ENCODE measurements around the gene HLA-E.
"Not testable (repeated sequence)": the region's sequence is repeated elsewhere in the genome, so short reads cannot be mapped to it uniquely, and the experiment has no call there.

HLA-E gene

GRCh38 chr6:30507849-30508827 is 18.8 kb downstream of the HLA-E start:
- DNase-seq (ENCODE audit: low read depth), result no peak

- DNase-seq (ENCODE audit: low read depth), result no peak
These were observed 19.8 kb downstream of the HLA-E start for GRCh38 chr6:30508890-30509736.

DNA sequence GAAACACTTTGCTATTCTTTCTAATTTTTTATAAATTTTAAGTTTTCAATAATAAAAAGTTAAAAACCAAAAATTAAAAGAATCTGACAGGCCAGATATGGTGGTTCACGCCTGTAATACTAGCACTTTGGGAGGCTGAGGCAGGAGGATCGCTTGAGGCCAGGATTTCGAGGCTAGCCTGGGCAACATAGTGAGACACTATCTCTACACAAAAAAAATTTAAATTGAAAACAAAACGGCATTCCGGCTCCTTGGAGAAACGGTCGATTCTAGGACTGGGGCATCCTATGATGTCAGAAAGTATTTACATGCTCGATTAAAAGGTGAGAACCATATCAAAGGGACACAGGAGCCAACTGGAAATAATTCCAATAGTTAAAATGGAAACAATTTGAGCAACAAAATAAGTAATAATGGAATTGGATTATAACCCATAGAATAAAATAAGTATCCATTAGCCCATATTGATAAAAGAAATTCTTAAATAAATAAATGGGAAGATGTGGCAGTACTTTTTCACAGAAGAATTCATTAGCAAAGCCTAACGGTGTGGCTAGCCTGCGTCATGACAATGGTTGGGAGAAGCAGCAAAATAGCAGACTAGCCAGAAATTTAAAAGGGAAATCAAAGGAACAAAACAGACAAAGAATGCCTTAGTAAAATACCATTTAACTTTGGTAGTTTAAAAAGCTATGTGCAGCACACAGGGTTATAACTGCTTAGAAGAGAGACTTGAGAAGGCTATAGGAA is 21.3 kb downstream of the HLA-E start:
- DNase-seq (ENCODE audit: low read depth), result no peak

GRCh38 chr6:30511169-30511546 is 21.8 kb downstream of the HLA-E start:
- DNase-seq (ENCODE audit: low read depth), result no peak

DNA sequence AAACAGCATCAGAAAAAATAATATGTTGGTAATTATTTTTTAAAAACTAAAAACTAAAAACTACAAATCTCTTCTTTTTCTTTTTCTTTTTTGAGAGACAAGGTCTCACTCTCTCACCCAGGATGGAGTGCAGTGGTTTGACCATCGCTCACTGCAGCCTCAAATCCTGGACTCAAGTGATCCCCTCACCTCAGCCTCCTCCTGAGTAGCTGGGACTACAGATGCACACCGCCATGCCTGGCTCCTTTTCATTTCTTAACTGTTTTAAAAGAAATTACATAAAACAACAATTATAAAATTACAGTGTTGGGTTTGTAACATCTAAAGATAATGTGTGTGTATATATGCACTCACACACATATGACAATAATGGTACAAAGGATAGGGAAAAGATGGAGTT is 24.1 kb downstream of the HLA-E start:
- no peak for DNase-seq (ENCODE audit: low read depth)

- DNase-seq (ENCODE audit: low read depth), result no peak
These were observed 25.8 kb downstream of the HLA-E start for GRCh38 chr6:30515106-30515505.

GRCh38 chr6:30515944-30516753 is 26.8 kb downstream of the HLA-E start:
- DNase-seq (ENCODE audit: low read depth), result peak; percentile 81

- DNase-seq (ENCODE audit: low read depth), result not testable (repeated sequence)
These were observed 27.4 kb downstream of the HLA-E start for GRCh38 chr6:30516754-30517076.

- DNase-seq (ENCODE audit: low read depth), result not testable (repeated sequence)
These were observed 28.6 kb downstream of the HLA-E start for GRCh38 chr6:30517767-30518504.

GRCh38 chr6:30518505-30519145 is 29.3 kb downstream of the HLA-E start:
- DNase-seq (ENCODE audit: low read depth), result not testable (repeated sequence)

DNA sequence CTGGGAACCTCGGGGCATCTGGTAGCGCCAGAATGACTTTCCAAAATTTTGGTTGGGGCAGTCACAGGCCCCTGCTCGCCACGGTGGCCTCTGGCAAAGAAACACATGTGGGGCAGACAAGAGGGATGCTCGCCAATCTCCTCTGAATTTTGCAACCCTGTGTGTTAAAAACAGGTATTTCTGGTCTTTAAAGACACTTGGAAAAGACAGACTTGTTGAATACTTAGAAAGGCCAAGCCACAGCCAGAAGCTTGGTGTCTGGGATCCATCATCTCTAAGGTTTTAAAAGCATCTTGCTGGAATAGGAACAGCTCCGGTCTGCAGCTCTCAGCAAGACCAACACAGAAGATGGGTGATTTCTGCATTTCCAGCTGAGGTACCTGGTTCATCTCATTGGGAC is 31.2 kb downstream of the HLA-E start:
- DNase-seq (ENCODE audit: low read depth), result no peak

DNA sequence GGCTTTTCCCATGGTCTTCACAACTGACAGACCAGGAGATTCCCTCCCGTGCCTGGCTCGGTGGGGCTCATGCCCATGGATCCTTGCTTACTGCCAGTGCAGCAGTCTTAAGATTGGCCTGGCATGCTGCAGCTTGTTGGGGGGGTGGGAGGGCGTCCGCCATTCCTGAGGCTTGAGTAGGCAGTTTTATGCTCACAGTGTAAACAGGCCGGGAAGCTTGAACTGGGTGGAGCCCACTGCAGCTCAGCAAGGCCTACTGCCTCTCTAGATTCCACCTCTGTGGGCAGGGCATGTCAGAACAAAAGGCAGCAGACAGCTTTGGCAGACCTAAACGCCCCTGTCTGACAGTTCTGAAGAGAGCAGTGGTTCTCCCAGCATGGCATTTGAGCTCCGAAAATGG is 31.8 kb downstream of the HLA-E start:
- not testable (repeated sequence) for DNase-seq (ENCODE audit: low read depth)

DNA sequence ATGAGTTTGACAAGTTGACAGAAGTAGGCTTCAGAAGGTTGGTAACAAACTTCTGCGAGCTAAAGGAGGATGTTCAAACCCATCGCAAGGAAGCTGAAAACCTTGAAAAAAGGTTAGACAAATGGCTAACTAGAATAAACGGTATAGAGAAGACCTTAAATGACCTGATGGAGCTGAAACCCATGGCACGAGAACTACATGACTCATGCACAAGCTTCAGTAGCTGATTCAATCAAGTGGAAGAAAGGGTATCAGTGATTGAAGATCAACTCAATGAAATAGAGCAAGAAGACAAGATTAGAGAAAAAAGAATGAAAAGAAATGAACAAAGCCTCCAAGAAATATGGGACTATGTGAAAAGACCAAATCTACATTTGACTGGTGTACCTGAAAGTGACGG is 32.6 kb downstream of the HLA-E start:
- DNase-seq (ENCODE audit: low read depth), result not testable (repeated sequence)

- not testable (repeated sequence) for DNase-seq (ENCODE audit: low read depth)
These were observed 37.1 kb downstream of the HLA-E start for GRCh38 chr6:30526444-30526843.

DNA sequence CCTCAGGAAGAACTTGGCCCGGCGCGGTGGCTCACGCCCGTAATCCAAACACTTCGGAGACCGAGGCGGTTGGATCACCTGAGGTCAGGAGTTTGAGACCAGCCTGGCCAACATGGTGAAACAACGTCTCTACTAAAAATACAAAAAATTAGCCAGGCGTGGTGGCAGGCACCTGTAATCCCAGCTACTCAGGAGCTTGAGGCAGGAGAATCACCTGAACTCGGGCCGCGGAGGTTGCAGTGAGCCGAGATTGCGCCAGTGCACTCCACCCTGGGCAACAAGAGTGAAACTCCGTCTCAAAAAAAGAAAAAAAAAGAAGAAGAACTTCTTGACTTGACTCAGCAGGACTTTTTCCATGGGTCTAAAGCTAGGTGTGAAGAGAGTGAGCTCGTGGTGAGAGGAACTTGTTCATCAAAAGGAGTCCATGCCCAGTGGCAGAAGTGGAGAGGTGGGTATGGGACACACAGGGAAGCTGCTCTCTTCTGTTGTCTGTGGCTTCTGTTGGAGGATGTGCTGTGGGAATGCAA is 40.1 kb downstream of the HLA-E start:
- not testable (repeated sequence) for DNase-seq (ENCODE audit: low read depth)

DNA sequence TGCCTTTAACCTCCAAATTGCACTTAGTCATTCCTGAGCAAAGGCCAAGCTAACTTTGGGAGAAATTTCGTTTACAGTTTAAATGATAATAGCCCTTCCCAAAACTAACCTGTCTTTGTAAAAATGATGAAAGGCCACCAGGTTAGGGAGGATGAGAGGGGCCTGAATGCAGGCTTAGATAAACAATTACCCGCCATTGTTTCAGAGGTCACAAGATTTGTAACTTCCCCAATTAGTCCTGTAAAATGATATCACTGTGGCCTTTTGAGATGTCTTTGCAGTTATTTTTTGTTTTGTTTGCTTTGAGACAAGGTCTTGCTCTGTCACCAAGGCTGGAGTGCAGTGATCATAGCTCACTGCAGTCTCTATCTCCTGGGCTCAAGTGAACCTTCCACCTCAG is 40.7 kb downstream of the HLA-E start:
- no peak for DNase-seq (ENCODE audit: low read depth)

DNA sequence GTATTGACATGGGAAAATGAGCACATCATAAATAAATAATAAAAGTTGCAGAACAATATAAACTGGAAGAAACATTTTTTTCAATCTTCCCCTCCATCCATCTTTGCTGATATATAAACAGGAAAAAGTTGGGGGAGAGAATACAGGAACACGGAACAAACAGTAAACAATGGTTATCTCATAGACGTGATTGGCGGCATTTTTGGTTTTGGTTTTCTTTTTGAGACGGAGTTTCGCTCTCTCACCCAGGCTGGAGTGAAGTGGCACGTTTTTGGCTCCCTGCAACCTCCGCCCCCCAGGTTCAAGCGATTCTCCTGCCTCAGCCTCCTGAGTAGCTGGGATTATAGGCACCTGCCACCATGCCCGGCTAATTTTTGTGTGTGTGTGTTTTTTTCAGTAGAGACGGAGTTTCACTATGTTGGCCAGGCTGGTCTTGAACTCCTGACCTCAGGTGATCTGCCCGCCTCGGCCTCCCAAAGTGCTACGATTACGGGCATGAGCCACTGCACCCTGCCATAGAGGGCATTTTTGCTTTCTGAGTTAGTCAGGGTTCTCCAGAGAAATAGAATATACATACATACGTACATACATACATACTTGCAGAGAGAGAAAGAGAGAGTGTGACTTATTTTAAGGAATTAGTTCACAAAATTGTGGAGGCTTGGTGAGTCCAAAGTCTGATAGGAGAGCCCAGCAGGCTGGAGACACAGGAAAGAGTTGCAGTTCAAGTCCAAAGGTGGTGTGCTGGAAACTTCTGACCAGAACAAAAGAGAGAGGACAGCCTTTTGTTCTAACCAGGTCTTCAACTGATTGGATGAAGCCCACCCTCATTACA is 44.4 kb downstream of the HLA-E start:
- DNase-seq (ENCODE audit: low read depth), result no peak

- DNase-seq (ENCODE audit: low read depth), result no peak
These were observed 48.6 kb downstream of the HLA-E start for GRCh38 chr6:30537931-30538330.

All from stimulated activated CD8-positive, alpha-beta memory T cell treated with anti-CD3 and anti-CD28 coated beads, Interleukin-4, amount 100 ng/mL, for 24 hours (primary cell).